Lower lobe of right lung (tissue), 2 donors: ENCODE results near the gene TIGD6. TPM values are rescaled to one million over a fixed set of nuclear protein-coding genes. Genes with fewer than 3 reads are reported as not detected.
A peak's percentile ranks its signal among the peaks of the same experiment; 100 is the strongest.

ENCODE experiments used
- ATAC-seq, 2 donors: fragments of 200-7000 bp; cut with Tn5 transposase; one replicate each; pipeline ENCODE4 v1.9.1; 2020 to 2022; ENCODE audit warnings: mild to moderate bottlenecking in 2 of 2, moderate library complexity in 2 of 2
- DNase-seq: peaks from one replicate; pipeline ENCODE4 v3.0.0-alpha.2; 2020
- H3K27ac ChIP-seq: fragments of 200-600 bp; one replicate; pipeline ENCODE4 v1.8.0; 2022
- H3K27me3 ChIP-seq: fragments of 200-600 bp; one replicate; pipeline ENCODE4 v1.8.0; 2022; ENCODE audit warnings: low read depth
- H3K36me3 ChIP-seq: fragments of 200-600 bp; one replicate; pipeline ENCODE4 v1.8.0; 2022; ENCODE audit warnings: mild to moderate bottlenecking
- H3K4me1 ChIP-seq: fragments of 200-600 bp; one replicate; pipeline ENCODE4 v1.8.0; 2022
- H3K4me3 ChIP-seq: fragments of 200-600 bp; one replicate; pipeline ENCODE4 v1.8.0; 2022; ENCODE audit warnings: mild to moderate bottlenecking
- H3K9me3 ChIP-seq: fragments of 200-600 bp; one replicate; pipeline ENCODE4 v1.8.0; 2022
- intact Hi-C: fragments of 100-400 bp; cut with DNase I; formaldehyde crosslinking; loops from one replicate; pipeline ENCODE4 v1.11.0; 2022
- total RNA-seq: library from RNA; stranded (reverse); fragmentation: NEBNext Ultra II Directional; extraction: Animal tissue kit (Norgen Biotek cat#: 25700); gene quantifications from one replicate; pipeline ENCODE4 v1.2.1, GENCODE V29; 2021
- TF ChIP-seq, protein P1 (sequence below): fragments of 200-600 bp; IDR thresholded peaks from one replicate; pipeline ENCODE4 v1.8.0; 2022; ENCODE audit warnings: antibody characterized with exemption, mild to moderate bottlenecking
- donor health status: DM: no; HTN: yes; CAD: no; lungs with severe emphysema.

Gene TIGD6
- total RNA-seq, 1 donor from 2014 or later = 4.8 TPM

DNA sequence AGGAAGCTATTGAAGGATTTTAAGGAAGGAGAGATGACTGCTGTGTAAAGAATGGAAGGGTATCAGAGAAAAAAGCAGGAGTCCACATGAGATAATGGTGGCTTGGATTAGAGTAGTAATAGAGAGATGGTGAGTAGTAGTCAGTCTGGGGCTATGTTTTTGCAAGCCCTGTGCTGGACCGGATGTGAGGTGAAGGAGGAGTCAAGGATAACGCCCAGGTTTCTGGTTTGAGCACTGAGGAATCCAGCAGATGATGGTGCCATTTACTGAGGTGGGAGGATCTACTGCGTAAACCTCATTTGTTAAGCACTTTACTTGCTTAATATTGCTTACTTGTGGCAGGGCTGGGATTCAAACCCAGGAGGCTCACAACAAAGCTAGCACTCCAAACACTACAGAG lies 1.1 kb downstream of the TIGD6 start:
- Histone ChIP-seq H3K36me3 (peaks cover 23% of the 10 kb centered on the region), H3K4me3 (peak overlapping the region; percentile 77), H3K27me3 (no peaks in the 10 kb centered on the region), H3K9me3 (no peaks in the 10 kb centered on the region), H3K4me1 (peaks cover 30% of the 10 kb centered on the region), H3K27ac (peak overlapping the region; percentile 96)
- intact Hi-C loops = no loop called here
- DNase-seq (no peak), ATAC-seq (no peak)
- TF ChIP-seq, protein P1, sequence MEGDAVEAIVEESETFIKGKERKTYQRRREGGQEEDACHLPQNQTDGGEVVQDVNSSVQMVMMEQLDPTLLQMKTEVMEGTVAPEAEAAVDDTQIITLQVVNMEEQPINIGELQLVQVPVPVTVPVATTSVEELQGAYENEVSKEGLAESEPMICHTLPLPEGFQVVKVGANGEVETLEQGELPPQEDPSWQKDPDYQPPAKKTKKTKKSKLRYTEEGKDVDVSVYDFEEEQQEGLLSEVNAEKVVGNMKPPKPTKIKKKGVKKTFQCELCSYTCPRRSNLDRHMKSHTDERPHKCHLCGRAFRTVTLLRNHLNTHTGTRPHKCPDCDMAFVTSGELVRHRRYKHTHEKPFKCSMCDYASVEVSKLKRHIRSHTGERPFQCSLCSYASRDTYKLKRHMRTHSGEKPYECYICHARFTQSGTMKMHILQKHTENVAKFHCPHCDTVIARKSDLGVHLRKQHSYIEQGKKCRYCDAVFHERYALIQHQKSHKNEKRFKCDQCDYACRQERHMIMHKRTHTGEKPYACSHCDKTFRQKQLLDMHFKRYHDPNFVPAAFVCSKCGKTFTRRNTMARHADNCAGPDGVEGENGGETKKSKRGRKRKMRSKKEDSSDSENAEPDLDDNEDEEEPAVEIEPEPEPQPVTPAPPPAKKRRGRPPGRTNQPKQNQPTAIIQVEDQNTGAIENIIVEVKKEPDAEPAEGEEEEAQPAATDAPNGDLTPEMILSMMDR = no peak

DNA sequence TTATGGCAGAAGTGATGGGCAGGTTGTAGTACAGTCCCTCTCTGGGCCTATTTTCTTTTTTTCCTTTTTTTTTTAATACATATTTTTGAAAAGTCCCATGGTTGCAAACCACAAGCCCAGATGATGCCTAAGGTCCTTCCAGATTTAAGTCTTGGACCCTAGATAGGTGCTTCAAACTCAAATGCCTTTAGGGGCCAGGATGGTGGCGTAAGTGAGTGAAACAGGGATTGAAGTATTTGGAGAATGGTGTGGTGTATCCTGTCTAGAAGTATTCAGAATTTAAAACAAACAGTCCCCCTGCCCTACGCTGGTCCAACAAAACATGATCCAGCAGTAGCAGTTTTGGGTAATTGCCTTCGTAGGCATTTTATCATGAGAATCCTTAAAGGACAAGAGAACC lies 2.2 kb downstream of the TIGD6 start:
- TF ChIP-seq, protein P1 = no peak
- H3K4me1 ChIP-seq = peaks cover 22% of the 10 kb centered on the region
- no peaks in the 10 kb centered on the region for H3K27me3 ChIP-seq
- ATAC-seq (no peak), DNase-seq (no peak)
- no peak overlapping the region for H3K4me3 ChIP-seq
- H3K36me3 ChIP-seq = peaks cover 13% of the 10 kb centered on the region
- intact Hi-C loops = no loop called here
- H3K9me3 ChIP-seq = no peaks in the 10 kb centered on the region
- H3K27ac ChIP-seq = no peak overlapping the region

DNA sequence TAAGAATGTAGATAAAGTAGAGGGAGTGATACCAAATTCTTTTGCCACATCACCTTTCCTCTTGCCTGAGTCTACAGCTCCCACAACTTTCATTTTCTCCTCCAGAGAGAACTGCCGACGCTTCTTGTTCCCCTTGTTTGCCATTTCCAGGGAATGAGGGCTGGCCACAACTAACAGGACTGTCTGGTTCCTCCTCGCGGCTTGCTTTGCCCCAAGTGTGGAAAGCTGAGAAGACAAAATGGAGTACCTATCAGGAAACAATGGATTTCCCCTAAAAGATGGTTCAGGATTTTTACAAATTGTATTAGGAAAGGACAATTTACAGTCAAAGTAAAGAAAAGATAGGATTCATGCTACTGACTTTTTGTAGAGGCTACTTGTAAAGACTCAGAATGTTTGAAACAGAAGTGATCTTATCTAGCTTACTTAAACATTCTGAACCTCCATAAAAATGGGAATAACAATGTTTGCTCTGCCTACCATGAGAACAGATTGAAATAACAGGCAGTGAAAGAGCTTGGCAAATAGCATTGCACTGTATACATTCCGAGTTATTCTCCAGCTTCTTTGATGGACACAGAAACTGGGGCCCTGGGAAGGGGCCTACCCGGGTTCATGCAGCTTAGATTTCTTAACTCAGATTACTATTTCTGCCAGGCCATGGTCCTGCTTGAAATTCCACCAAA lies 4.1 kb downstream of the TIGD6 start:
- TF ChIP-seq, protein P1 = no peak

DNA sequence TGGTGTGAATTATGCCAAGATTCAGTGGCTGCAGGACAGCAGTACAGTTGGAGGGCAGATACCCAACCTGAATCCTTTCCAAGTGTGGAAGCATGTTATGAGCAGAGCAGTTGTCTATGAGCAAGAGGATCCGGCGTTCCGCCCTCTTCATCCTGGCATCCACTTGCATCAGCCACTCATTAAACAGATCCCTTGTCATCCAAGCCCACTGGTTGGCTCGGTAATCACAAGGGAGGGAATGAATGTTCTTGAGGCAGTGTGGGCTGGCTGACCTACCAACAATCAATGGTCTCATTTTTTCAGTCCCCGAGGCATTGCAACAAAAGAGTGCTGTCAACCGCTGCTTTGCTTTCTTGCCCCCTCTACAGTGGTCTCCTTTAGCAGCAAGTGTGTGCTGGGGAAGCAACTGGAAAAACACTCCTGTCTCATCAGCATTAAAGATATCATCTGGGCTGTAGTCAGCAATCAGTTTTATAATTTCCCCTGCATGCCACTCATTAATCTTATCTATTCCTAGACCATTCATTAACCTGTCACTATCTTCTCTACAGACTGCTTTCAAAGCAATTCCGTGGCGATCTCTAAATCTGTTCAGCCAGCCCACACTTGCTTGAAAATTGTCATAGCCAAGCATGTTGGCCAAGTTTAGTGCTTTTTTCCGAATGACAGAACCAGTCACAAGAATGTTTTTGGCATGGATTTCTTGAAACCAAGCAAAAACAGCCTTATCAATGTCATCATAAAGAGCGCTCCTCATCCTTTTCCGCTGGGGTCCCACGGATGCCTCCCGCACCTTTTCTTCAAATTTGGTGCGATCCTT lies 4.9 kb downstream of the TIGD6 start:
- Histone ChIP-seq H3K27me3 (no peaks in the 10 kb centered on the region), H3K36me3 (peaks cover 11% of the 10 kb centered on the region), H3K9me3 (no peaks in the 10 kb centered on the region), H3K4me1 (no peaks in the 10 kb centered on the region), H3K4me3 (no peak overlapping the region), H3K27ac (no peak overlapping the region)
- intact Hi-C loops = no loop called here
- ATAC-seq (no peak), DNase-seq (no peak)
- TF ChIP-seq, protein P1 = no peak

More for the DNA sequence above, 4.1 kb downstream of the TIGD6 start:
- Histone ChIP-seq H3K27ac (no peak overlapping the region), H3K4me1 (peaks cover 3% of the 10 kb centered on the region), H3K36me3 (peaks cover 11% of the 10 kb centered on the region), H3K27me3 (no peaks in the 10 kb centered on the region), H3K4me3 (no peak overlapping the region), H3K9me3 (no peaks in the 10 kb centered on the region)
- intact Hi-C loops = no loop called here
- no peak for ATAC-seq
- no peak for DNase-seq

DNA sequence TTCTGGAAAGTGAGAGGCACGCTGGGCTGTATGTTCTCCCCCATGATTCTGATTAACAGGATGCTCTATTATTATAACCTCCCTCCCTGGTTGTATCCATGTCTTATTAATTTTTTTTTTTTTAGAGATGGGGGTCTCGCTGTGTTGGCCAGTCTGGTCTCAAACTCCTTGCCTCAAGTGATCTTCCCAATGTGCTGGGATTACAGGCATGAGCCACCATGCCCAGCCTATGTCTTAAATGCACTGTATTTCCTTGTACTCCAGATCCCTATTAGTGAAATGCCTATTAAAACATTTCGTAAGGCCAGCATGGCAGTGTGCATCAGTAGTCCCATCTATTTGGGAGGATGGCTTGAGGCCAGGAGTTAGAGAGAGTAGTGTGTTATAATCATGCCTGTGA lies 7.0 kb downstream of the TIGD6 start:
- intact Hi-C loops = no loop called here
- no peak for ATAC-seq
- Histone ChIP-seq H3K4me1 (no peaks in the 10 kb centered on the region), H3K36me3 (peaks cover 11% of the 10 kb centered on the region), H3K9me3 (no peaks in the 10 kb centered on the region), H3K27me3 (no peaks in the 10 kb centered on the region), H3K4me3 (no peak overlapping the region), H3K27ac (no peak overlapping the region)
- no peak for DNase-seq
- TF ChIP-seq, protein P1 = no peak
